NCI-H524 treated with DMSO at 0.1 percent for 48 hours (cell line): Measurements from ENCODE around the gene ADAMTS15.
A peak's percentile ranks its signal among the peaks of the same experiment; 100 is the strongest.

Source experiments
- DNase-seq: peaks from one replicate; lab custom pipeline; 2025; lab: John Stamatoyannopoulos, UW

Gene ADAMTS15

GRCh38 chr11:130448416-130449309 is at the start of gene ADAMTS15:
Gene ADAMTS15 (plus strand): TSS chr11:130448645. CDS start chr11:130448974, 329 bp downstream.
- DNase-seq: peak; percentile 37

GRCh38 chr11:130399196-130399595 is 49.2 kb upstream of the ADAMTS15 start:
- no peak for DNase-seq

- DNase-seq: no peak
Measured at GRCh38 chr11:130400781-130401483, 47.5 kb upstream of the ADAMTS15 start.

- no peak for DNase-seq
Measured at GRCh38 chr11:130402570-130402969, 45.9 kb upstream of the ADAMTS15 start.

- DNase-seq: no peak
Measured at GRCh38 chr11:130403271-130403804, 45.1 kb upstream of the ADAMTS15 start.

GRCh38 chr11:130403967-130404366 is 44.5 kb upstream of the ADAMTS15 start:
- DNase-seq: no peak

GRCh38 chr11:130404727-130405126 is 43.7 kb upstream of the ADAMTS15 start:
- DNase-seq: no peak

- DNase-seq: no peak
Measured at GRCh38 chr11:130405428-130405827, 43.0 kb upstream of the ADAMTS15 start.

GRCh38 chr11:130407978-130408377 is 40.5 kb upstream of the ADAMTS15 start:
- no peak for DNase-seq

- no peak for DNase-seq
Measured at GRCh38 chr11:130408401-130408890, 40.0 kb upstream of the ADAMTS15 start.

GRCh38 chr11:130408901-130409300 is 39.5 kb upstream of the ADAMTS15 start:
- no peak for DNase-seq

- DNase-seq: no peak
Measured at GRCh38 chr11:130409594-130410388, 38.7 kb upstream of the ADAMTS15 start.

GRCh38 chr11:130411223-130411622 is 37.2 kb upstream of the ADAMTS15 start:
- DNase-seq: no peak

- no peak for DNase-seq
Measured at GRCh38 chr11:130413405-130414106, 34.9 kb upstream of the ADAMTS15 start.

- DNase-seq: no peak
Measured at GRCh38 chr11:130414107-130415080, 34.1 kb upstream of the ADAMTS15 start.

- no peak for DNase-seq
Measured at GRCh38 chr11:130415731-130416529, 32.5 kb upstream of the ADAMTS15 start.

- no peak for DNase-seq
Measured at GRCh38 chr11:130416530-130416882, 31.9 kb upstream of the ADAMTS15 start.

- no peak for DNase-seq
Measured at GRCh38 chr11:130416906-130417305, 31.5 kb upstream of the ADAMTS15 start.

- no peak for DNase-seq
Measured at GRCh38 chr11:130418210-130418609, 30.2 kb upstream of the ADAMTS15 start.
